Activated CD4-positive, alpha-beta T cell treated with anti-CD3 and anti-CD28 coated beads for 4 hours (primary cell): ENCODE measurements around the gene MPP7.

Experiments
- DNase-seq, 2 donors: peaks; one replicate each; pipeline ENCODE4 v3.0.0-alpha.2; 2020

MPP7 gene

DNA sequence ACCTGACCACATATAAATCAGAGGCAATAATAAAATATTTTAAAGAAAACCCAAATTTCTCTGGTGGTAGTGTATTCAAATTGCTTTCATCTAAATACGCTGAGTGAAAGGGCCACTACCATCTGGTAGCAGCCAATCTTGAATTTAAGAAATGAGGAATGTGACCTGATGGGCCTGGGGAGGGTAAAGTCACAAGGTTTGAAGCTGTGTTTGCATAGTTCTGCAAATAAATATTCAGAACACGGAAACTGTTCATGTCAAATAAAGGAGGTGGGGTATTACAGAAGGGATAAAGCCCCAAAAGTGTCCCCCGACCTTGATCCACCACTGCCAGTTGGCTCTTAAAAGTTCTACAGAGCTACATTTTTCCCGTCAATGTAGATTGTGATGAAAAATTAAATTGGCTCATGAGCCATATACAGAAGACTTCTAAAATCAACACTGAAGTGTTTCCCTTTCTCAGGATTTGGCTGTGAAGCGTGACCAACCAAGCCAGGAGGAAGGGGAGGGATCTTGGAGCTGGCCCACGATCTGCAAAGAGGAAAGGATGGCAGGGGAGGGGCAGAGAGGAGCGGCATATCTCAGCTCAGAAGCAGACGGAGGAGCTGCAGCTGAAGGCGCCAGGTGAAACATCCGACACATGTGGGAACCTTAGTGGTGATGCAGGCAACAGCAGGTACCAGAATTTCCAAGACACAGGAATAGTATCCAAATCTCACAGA is 39.6 kb downstream of the MPP7 start:
- no peak for DNase-seq

DNA sequence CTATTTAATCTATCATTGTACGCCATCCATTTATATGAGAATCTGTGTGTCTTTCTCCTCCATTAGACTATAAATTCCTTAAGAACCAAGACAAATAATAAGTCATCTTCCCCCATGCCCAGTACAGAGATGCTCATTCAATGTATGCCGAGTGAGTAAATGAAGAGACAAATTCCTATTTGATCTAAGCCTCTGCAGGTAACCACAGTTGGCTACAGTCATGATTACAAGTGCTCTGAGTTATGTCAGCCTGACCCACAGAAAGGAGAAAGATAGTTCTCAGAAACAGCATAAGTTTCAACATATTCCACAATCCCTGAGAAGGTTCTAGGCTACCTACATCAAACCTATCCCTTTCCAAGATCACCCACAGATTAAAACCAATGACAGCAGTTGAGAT is 46.1 kb downstream of the MPP7 start:
- no peak for DNase-seq

DNA sequence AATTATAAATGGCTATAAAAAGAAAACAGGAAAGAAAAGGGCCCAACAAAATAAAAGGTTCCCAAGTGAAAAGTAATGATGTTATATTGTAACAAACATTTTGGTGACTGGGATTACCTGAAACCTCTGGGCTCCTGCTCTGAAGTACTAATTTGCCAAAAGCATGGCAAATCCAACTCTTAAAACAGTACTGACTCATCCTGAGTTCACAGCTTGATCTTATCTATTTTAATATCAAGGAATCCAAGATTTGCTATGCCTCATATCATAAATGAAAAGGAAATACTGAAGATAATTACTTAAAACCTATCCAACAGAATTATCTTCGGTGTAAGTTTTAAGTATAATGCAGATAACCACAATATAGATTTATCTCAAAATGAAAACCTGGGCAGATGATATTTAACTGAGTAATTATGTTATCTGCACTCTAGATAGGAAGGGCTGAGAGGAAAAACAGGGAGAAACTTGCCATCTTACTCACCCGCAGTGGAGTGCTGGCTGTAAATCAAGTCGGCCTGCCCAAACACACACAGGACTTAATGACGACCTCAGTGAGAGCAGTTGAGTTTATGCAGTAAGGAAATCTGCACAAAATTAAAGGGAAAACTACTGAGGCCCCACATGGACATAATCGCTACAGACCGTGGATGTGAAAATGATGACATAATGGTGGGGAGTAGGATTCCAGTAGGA is 48.4 kb downstream of the MPP7 start:
- no peak for DNase-seq

DNA sequence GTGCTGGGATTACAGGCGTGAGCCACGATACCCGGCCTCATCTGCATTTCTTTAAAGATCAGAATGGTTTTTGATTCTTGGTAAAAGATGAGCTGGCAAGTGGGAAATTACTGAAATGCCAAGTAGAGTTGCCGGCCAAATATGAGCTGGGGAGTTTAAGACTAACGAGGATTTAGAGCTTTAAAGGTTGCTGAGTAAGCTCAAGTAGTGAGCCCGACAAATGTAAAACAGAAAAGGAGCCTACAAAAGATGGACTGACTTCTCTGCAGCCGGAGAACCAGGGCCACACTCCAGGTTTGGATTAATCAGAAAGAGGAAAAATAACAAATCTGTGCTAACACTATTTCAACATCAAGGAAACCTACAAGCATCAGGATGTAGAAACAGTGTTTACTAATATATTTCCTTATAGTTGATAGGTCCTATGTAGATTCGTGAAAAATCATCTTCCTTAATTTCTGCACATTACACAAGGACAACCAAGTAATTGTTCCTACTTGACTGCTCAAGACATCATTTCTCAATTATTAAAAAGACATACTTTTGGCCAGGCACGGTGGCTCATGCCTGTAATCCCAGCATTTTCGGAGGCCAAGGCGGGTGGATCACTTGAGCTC is 49.6 kb downstream of the MPP7 start:
- no peak for DNase-seq
